HG03045 (cell line): ENCODE measurements around the gene GALNT17.
"Not testable (repeated sequence)": the region's sequence is repeated elsewhere in the genome, so short reads cannot be mapped to it uniquely, and the experiment has no call there.

ENCODE experiments used
- ATAC-seq: cut with Tn5 transposase; IDR thresholded peaks from one replicate; pipeline ENCODE4 v1.9.1; 2021; ENCODE audit warnings: mild to moderate bottlenecking, moderate library complexity; ENCODE audit not compliant: unreplicated experiment

Gene GALNT17

DNA sequence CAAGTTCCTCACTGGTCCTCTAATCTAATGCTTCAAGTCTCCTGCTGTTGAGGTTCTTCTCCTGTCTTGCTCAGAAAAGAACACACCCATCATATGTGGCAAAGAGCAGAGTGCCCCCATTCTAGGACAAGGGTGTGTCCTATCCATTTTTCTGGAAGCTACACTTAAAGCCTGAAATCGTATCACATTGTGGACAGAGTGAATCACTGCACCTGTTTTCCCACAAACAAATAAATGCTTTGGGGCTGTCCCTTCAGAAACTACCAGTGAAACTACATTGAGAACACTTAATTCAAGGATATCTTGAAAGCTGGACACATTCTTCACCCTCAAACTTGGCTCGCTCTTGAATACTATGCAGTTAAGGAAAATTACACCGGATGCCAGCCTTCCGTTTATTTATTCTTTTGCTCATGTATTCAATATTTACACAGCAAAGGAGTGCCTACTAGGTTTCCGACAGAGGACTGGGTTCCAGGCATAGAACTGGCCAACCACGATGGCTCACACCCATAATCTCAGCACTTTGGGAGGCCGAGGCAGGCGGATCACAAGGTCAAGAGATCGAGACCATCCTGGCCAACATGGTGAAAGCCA is 473.0 kb downstream of the GALNT17 start:
- no peak for ATAC-seq

DNA sequence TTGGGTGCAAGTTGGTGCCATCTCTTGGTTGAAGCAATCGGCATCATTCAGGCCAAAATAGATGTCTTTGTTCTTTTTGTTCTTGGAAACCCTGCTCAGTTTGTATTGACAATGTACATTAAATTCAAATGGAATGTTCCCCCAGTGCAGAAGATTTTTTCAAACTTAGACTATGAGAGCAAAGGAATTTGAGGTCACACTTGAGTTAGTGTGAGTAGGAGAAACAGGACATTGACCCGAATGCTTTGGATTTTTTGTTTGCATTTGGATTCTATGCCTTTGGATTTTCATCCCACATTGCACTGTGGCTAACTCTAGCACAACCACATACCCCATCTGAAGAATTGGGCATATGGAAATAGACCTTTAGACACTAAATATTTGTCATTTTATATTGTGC is 480.0 kb downstream of the GALNT17 start:
- ATAC-seq = no peak

DNA sequence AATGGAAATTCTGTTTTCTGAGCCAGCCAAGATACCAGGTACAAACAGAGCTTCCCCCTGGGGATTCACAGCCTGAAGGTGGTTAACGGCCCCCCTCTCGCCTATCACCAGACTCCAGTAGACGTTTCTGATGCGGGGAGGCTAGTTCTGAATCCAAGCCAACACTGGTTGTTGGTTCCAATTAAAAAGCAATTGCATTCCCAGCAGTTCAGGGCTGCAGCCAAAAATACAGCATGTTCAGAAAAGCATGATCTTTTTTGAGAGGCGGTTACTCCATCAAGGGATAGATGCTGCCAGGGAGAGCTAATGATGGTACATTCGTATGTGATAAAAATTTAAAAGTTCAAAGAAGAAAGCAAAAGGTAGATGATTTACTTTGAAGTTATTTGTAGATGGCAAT is 481.0 kb downstream of the GALNT17 start:
- ATAC-seq = no peak

DNA sequence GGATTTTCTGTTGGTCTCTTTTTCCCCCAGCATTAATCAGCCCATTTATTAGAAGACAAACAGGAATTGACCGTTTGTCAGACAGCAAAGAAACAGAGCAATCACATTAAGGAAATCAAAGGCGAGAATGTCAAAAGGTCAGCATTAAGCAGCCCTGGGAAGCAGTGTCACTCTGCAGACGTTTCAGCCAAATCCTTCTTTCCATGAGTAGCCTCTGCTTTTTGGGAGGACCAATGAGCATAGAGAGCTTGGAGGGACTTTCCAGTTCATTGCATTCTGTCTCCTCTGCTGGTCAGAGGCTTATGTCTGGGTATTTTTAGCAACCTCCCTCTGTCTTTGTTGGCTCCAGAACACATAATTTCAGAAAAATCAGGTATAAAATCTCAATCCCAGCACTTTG is 481.4 kb downstream of the GALNT17 start:
- no peak for ATAC-seq

DNA sequence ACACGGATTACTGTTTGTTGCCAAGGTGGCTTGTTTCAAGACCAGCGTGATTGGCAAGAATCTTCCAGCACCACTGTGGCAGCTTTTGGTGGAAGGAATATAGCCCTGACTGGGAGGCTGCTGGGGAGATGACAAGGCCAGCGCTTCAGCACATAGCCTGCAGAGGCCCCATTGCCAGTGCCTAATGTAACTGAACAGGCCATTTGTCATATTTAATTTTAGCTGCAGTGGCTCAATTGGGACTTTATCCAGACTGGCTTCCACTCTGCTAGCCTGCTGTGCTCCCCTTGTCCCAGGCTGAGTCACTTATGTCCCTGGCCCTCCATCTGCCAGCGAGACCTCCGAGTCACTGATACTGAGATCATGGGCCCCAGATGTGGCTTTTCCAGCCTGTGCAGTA is 483.1 kb downstream of the GALNT17 start:
- no peak for ATAC-seq

DNA sequence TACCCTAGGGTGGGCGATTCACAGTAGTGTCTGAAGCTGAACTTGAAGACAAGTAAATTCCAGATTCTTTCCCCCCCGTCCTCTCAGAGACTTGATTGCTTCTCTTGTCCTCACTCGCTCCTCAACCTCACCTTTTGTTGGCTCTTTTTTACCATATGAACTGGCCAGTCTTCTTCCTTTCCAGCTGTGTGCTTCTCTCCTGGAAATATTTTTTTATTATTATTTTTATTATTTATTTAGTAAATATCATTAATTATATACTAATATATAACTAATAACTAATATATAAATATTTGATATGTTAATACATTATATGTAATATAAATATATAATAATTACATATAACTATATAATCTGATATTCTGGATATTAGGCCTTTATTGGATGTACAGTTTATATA is 484.3 kb downstream of the GALNT17 start:
- no peak for ATAC-seq

DNA sequence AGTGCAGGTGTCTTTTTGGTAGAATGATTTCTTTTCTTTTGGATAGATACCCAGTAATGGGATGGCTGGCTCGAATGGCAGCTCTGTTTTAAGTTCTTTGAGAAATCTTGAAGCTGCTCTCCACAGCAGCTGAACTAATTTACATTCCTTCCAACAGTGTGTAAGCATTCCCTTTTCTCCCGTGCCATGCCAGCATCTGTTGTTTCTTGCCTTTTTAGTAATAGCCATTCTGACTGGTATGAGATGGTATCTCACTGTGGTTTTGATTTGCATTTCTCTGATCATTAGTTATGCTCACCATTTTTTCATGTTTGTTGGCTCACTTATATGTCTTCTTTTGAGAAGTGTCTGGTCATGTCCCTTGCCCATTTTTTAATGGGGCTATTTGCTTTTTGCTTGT is 486.3 kb downstream of the GALNT17 start:
- ATAC-seq = no peak

DNA sequence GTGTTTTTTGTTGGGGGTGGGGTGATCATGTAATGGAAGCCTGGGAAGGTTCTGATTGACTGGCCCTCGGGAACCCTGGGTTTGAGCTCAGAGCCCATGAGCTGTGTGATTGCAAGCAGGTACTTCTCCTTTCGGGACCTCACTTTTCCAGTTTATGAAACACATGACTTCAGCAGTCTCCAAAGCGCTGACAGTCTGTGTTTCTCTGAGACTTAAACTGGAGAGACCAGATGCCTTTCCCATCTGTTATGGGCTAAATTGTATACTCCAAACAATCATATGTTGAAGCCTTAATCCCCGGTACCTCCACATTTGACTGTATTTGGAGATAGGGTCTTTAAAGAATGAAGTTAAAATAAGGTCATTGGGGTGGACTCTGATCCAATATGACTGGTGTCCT is 493.6 kb downstream of the GALNT17 start:
- ATAC-seq = no peak

DNA sequence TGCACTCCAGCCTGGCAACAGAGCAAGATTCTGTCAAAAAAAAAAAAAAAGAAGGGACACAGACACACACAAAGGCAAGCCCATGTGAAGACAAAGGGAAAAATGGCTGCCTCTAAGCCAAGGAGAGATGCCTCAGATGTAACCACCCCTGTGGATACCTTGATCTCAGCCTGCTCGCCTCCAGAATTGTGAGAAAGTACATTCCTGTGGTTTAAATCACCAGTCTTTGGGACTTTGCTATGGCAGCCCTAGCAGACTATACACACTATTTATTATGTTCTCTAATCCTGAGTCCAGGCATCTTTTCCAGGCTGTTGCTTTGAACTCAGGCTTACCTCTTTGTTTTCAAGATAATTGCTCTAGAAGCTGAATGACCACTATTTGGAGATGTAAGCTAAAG is 494.3 kb downstream of the GALNT17 start:
- no peak for ATAC-seq

DNA sequence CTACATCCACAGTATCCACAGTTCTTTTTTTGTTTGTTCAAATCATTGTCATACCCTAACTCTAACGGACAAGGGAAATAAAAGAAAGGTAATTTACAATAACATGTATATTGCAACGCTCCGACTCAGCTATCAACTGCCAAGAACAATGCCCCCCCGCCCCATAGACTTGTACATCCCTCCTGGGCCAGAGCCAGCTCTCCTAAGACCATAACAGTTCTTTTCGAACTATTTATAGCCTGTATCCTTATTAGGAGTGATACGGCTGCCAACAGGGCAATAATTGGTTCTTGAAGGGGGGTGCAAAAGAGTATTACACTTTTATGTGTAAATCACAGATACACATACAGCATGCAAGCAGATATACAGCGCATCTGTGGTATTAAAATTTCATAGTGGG is 495.7 kb downstream of the GALNT17 start:
- no peak for ATAC-seq

DNA sequence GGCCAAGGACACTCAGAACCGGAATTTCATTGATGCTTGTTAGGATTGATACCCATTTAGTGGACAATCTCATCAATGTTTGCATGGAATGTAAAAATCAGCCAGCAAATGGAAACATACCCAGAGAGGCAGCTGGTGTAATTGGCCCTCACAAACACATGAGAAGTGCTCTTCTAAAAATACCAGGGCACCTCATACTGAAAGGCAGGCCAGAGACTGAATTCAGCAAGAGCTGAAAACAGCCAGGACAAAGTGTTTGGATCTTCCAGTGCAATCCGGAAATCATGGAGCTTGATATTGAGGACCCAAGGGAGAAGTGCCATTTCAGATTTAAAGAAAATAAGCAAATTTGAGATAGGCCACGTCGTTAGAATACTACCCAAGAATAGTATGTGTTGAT is 498.6 kb downstream of the GALNT17 start:
- ATAC-seq = no peak

DNA sequence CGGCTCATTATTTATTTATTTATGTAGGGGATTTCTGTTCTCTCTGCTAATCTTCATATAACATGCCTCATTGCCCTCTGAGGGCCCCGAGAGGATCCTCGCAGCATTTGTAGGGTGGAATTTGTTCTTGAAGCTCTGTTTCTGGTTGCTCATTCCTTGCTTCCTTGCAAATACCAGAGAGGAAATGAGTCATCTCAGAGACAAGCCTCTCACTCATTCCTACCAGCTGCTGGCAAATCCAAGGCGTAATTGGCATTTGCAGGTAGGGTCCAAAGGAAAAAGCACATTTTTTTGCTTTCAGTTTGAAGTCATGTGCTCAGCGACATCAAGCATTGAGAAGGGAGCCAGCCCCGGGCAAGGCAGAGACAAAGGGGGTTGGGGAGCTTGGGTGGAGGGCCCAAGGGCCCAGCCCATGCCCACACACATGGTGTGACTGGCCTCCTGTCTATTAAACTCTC is 501.6 kb downstream of the GALNT17 start:
- no peak for ATAC-seq

DNA sequence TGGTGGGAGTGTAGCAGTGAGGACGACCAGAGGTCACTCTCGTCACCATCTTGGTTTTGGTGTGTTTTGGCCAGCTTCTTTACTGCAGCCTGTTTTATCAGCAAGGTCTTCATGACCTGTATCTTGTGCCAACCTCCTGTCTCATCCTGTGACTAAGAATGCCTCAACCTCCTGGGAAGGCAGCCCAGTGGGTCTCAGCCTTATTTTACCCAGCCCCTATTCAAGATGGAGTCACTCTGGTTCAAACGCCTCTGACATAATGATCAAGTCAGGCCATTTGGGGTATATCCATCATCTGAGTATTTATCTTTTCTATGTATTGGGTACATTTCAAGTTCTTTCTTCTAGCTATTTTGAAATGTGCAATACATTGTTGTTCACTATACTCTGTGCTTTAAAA is 503.9 kb downstream of the GALNT17 start:
- not testable (repeated sequence) for ATAC-seq

DNA sequence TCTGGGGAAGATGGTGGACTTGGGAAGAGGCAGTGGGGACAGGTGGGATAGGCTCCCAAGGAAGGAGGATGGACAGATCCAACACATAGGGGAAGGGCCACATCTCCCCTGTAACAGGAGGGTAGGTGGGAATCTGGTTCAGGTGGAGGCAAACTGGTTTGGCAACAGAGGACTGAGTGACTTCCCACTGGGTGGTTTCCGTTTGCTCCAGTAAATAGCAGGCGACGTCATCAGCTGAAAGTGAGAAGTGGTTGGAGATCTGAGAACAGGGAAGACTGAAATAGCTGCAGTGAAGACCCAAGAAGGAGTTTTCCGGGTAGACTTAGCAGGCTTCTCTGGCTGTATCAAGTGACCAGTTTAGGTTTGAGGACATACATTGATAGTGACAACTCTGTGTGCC is 504.4 kb downstream of the GALNT17 start:
- no peak for ATAC-seq

DNA sequence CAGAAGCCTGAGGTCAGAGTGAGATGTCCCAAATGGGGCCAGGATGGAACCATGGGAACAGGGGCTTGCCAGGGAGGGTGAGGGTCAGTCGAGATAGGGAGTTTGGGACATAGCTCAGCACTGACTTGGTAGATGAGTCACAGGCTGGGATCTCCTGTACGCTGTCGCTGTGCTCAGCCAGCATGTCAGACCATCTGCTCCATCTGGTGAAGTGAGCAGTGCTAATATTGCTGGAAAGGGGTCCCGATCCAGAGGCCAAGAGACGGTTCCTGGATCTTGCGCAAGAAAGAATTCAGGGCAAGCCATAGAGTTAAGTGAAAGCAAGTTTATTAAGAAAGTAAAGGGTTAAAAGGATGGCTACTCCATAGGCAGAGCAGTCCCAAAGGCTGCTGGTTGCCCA is 505.6 kb downstream of the GALNT17 start:
- ATAC-seq = no peak

DNA sequence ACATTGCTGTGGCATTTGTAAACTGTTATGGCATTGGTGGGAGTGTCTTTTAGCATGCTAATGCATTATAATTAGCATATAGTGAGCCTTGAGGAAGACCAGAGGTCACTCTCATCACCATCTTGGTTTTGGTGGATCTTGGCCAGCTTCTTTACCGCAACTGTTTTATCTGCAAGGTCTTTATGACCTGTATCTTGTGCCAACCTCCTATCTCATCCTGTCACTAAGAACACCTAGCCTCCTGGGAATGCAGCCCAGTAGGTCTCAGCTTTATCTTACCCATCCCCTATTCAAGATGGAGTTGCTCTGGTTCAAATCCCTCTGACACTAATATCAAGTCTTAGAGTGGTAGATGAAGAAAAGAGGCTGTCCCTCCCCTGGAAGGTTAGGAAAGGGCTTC is 506.2 kb downstream of the GALNT17 start:
- no peak for ATAC-seq

DNA sequence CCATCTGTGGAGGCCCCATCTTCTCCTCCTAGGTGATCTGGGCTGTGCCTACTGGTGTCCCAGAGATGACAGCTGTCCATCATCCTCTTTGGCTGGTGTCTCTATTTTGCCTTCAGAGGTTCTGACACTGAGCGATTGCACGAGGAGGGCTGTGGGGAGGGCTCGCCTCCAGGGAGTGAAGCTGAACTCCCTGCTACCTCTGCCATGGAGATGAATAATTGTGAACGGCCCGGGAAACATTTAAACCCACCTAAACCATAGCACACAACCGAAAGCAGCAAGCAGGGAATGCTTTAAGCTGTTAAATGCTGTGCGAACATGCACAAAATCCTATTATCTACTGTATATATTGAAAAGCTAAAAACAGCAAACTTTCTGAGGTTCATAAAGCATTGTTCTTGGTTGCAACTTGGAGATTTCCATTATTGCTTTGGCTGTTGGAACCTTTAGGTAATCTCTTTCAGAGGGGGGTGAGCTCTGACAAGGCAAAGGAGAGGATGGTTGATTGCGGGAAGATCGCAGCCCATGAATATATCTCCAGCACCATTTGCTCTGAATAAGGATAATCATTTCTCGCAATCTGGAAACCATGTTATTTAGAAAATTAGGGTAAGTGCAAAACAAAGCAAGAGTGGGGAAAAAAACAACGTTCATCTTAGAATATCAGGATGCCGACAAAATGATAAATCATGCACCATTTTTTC is 507.6 kb downstream of the GALNT17 start:
- no peak for ATAC-seq

DNA sequence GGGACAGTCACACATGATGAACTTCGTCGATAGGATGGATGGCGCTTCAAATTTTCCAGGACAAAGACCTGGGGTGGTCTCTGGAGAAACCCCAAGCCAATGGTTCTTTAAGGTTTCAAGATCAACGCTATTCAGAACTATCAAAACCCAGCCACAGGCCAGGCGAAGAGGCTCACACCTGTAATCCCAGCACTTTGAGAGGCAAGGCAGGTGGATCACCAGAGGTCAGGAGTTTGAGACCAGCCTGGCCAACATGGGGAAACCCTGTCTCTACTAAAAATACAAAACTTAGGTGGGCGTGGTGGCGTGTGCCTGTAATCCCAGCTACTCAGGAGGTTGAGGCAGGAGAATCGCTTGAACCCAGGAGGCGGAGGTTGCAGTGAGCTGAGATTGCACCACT is 511.1 kb downstream of the GALNT17 start:
- not testable (repeated sequence) for ATAC-seq

DNA sequence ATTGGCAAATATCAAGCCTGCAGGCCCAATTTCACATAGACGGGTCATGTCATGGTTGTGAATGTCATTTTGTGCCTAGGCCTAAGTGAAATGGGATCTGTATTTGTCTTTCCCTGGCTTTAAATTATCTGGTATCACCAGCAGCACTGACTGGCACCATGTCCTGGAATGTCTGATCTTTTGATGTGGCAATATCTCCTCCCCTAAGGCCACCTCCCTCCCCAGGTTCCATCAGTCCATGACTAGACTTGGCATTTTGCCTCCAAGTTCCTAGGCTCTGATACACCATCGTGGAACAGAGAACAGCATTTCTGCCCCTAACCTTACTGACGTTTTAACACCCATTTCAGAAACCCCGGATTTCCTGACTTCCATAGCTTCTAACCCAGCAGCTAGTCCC is 513.9 kb downstream of the GALNT17 start:
- no peak for ATAC-seq

DNA sequence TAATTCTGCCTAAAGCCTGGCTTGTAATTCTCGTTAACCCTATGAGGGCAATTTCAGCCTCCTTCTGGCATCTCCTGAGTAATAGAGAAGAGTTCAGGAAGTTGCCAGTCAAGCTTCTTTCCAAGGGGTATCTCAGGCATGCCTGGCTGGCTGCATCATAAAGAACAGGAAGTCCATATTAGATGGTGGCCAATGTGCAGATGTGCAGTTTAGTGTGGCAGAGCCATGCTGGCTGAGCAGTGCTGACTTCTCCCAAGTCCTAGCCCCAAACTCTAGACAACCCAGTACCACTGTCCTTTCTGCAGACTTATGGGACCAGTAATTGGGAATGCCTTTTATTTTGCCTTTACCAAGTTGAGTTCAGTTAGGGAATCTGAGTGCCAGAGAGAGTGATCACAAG is 517.9 kb downstream of the GALNT17 start:
- no peak for ATAC-seq

DNA sequence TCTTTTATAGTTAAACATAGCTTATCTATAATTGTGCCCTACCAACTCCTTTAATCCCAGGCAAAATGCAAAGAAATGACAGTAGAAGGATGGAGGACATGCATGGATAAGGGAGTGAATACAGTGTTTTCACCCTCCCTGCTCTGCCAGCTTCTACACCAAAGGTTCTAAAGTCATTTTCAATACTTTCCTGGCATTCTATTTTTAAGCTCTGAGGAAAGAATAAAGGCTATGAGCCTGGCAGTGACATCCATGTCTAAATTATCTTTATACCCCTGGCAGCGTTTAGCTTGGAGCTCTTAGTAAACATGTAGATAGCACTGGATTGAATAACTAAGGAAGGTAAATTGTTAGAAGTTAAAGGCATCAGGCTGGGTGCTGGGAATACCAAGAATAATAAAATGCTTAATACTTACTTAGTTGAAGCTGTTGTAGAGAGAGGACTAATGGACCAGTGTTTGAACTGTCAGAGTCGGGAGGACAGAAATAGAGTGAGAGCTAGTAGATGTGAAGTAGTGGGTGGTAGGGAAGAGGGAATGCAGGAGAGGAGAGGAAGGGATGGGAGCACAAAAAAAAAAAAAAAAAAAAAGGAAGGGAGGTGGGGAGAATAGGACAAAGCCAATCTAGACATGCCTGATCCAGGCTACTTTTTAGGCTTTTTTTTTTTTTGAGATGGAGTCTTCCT is 518.9 kb downstream of the GALNT17 start:
- no peak for ATAC-seq

DNA sequence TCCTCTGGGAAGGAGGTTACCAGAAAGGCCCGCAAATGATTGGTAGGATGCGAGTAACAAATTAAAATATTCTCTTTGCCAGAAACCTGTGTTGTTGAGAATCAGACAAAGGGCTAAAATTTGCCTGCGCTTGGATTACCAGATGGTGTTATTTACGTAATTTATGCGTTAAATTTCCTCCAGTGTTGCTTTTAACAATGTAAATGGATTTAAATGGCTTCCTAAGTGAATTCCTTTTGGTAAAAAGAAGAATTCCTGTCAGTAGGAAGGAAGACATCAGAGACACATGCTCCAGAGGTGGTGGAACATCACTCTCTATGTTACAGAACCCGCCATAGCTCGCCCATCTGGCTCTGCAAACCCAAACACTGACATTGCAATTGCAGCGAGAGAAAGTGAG is 520.6 kb downstream of the GALNT17 start:
- ATAC-seq = no peak
